ENCODE data around the gene BARHL2. TPM values are rescaled to one million over a fixed set of nuclear protein-coding genes. Genes with fewer than 3 reads are reported as not detected.

BARHL2 gene
- total and polyA plus RNA-seq, 4 donors: not detected

DNA sequence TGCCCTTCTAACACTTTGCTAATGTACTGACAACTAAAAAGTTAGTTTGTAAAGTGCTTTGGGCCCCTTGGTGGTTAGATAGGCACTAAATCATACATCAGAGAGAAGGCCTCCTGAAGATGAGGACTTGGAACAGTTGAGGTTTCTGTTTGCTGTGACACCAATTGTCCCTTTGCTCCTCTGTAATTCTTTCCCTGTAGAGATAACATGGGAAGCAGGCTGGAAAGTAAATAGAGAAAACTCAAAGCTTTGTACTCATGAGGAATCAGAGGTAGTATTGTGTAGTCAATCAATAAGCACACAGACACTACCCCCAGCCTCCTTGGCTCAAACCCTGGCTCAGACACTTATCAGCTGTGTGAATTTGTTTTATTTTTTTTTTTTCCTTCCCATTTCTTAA, 31.6 kb upstream of the BARHL2 start:
- no peak overlapping the region for H3K4me3 ChIP-seq
- no peak overlapping the region for H3K9ac ChIP-seq (ENCODE audit: insufficient read depth in 1 of 2, low read length in 2 of 2)
- ATAC-seq (ENCODE audit: insufficient read depth, low FRiP score): no peak
- H3K9me3 ChIP-seq (ENCODE audit: control insufficient read depth in 4 of 4, insufficient read depth in 3 of 4, low read length in 3 of 4): peaks cover 0 to 2% (median 0%) of the 10 kb centered on the region in 4 donors
- no peaks in the 10 kb centered on the region for H3K4me1 ChIP-seq (ENCODE audit: control insufficient read depth in 5 of 5, insufficient read depth in 5 of 5, low read length in 5 of 5)
- H3K27me3 ChIP-seq (ENCODE audit: control insufficient read depth in 3 of 3, insufficient read depth in 3 of 3, low read length in 2 of 3): peaks cover 0 to 20% (median 9%) of the 10 kb centered on the region in 3 donors
- no peak for DNase-seq
- TF ChIP-seq, protein P1, sequence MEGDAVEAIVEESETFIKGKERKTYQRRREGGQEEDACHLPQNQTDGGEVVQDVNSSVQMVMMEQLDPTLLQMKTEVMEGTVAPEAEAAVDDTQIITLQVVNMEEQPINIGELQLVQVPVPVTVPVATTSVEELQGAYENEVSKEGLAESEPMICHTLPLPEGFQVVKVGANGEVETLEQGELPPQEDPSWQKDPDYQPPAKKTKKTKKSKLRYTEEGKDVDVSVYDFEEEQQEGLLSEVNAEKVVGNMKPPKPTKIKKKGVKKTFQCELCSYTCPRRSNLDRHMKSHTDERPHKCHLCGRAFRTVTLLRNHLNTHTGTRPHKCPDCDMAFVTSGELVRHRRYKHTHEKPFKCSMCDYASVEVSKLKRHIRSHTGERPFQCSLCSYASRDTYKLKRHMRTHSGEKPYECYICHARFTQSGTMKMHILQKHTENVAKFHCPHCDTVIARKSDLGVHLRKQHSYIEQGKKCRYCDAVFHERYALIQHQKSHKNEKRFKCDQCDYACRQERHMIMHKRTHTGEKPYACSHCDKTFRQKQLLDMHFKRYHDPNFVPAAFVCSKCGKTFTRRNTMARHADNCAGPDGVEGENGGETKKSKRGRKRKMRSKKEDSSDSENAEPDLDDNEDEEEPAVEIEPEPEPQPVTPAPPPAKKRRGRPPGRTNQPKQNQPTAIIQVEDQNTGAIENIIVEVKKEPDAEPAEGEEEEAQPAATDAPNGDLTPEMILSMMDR (IDR thresholded peaks at IDR 0.05; ENCODE audit: control extremely low read depth, extremely low read depth): no peak
- no peaks in the 10 kb centered on the region for H3K36me3 ChIP-seq (ENCODE audit: control insufficient read depth in 4 of 4, insufficient read depth in 4 of 4, low read length in 4 of 4)
- no peak overlapping the region for H3K27ac ChIP-seq (ENCODE audit: low read depth in 1 of 2, low read length in 1 of 2)

DNA sequence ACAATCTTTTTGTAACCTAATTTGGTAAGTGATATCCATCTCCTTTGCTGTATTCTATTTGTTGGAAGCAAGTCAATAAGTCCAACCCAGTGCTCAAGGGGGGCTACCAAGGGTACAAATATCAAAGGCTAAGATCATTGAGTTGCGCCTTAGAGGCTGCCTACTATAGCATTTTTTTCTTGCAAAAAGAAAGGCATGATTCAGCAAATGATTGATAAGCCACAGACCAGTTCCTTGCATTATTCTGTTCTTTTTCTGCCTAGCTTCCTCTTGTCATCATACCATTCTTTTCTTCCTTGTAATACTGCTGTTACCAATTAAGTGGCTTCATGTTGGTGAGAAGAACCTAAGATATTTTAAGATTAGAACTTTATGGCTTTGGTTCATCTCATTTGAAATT, 29.8 kb upstream of the BARHL2 start:
- Histone ChIP-seq H3K27ac (ENCODE audit: low read depth in 1 of 2, low read length in 1 of 2) (no peak overlapping the region), H3K4me1 (ENCODE audit: control insufficient read depth in 5 of 5, insufficient read depth in 5 of 5, low read length in 5 of 5) (no peaks in the 10 kb centered on the region), H3K4me3 (no peak overlapping the region), H3K36me3 (ENCODE audit: control insufficient read depth in 4 of 4, insufficient read depth in 4 of 4, low read length in 4 of 4) (no peaks in the 10 kb centered on the region), H3K27me3 (ENCODE audit: control insufficient read depth in 3 of 3, insufficient read depth in 3 of 3, low read length in 2 of 3) (peaks cover 0 to 21% (median 9%) of the 10 kb centered on the region in 3 donors), H3K9me3 (ENCODE audit: control insufficient read depth in 4 of 4, insufficient read depth in 3 of 4, low read length in 3 of 4) (peaks cover 0 to 2% (median 0%) of the 10 kb centered on the region in 4 donors), H3K9ac (ENCODE audit: insufficient read depth in 1 of 2, low read length in 2 of 2) (no peak overlapping the region)
- WGBS, 2 donors: 85 to 88% methylated on average over 1 of the region's 1 CpG
- ATAC-seq (ENCODE audit: insufficient read depth, low FRiP score) (no peak), DNase-seq (no peak)
- TF ChIP-seq, protein P1 (IDR thresholded peaks at IDR 0.05; ENCODE audit: control extremely low read depth, extremely low read depth): no peak

DNA sequence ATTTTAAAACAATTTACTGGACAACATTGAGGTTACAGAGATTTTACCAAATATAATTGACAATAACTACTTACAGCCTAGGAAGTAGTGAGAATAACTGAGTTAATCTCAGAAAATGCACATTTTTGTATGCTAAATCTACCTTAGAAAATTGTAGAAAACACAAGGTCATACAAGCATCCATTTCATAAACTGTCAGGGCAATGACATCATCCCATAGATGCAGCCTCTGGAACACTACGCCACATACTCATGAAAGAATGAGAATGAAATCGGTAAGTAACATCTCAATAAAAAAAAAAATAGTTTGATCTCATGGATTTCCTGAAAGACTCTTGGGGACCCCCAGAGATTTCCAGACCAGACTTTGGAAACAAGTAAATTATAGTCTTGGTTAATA, 28.9 kb upstream of the BARHL2 start:
- TF ChIP-seq, protein P1 (IDR thresholded peaks at IDR 0.05; ENCODE audit: control extremely low read depth, extremely low read depth): no peak
- H3K9ac ChIP-seq (ENCODE audit: insufficient read depth in 1 of 2, low read length in 2 of 2): no peak overlapping the region
- WGBS, 2 donors: 94 to 98% methylated on average over 2 of the region's 2 CpGs

DNA sequence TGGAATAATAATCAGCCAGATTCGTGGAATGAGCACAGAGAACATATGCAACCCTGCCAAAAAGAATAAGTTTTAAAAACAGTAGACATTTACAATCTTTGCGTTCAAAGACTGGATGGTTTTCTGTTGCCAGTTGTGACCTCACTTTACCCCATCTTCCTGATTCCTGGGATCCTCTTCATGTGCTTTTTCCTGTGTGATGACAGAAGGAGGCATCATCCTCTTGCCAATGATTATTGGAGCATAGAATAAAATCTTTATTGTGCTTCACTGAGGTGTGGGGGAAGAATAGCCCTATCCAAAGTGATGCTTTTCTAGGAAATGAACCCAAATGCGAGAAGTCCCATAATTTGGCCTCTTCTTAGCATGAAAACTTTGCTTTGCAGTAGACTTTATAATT, 15.0 kb upstream of the BARHL2 start:
- Histone ChIP-seq H3K4me1 (ENCODE audit: control insufficient read depth in 5 of 5, insufficient read depth in 5 of 5, low read length in 5 of 5) (peaks cover 0 to 10% (median 5%) of the 10 kb centered on the region in 5 donors), H3K36me3 (ENCODE audit: control insufficient read depth in 4 of 4, insufficient read depth in 4 of 4, low read length in 4 of 4) (no peaks in the 10 kb centered on the region), H3K27ac (ENCODE audit: low read depth in 1 of 2, low read length in 1 of 2) (no peak overlapping the region), H3K9me3 (ENCODE audit: control insufficient read depth in 4 of 4, insufficient read depth in 3 of 4, low read length in 3 of 4) (peaks cover 0 to 7% (median 0%) of the 10 kb centered on the region in 4 donors), H3K4me3 (no peak overlapping the region), H3K27me3 (ENCODE audit: control insufficient read depth in 3 of 3, insufficient read depth in 3 of 3, low read length in 2 of 3) (peaks cover 22 to 91% (median 90%) of the 10 kb centered on the region in 3 donors), H3K9ac (ENCODE audit: insufficient read depth in 1 of 2, low read length in 2 of 2) (no peak overlapping the region)
- DNase-seq (no peak), ATAC-seq (ENCODE audit: insufficient read depth, low FRiP score) (no peak)
- WGBS, 2 donors: 42 to 43% methylated on average over 3 of the region's 3 CpGs
- TF ChIP-seq, protein P1 (IDR thresholded peaks at IDR 0.05; ENCODE audit: control extremely low read depth, extremely low read depth): no peak

More for the DNA sequence above, 28.9 kb upstream of the BARHL2 start:
- H3K4me3 ChIP-seq: no peak overlapping the region
- H3K36me3 ChIP-seq (ENCODE audit: control insufficient read depth in 4 of 4, insufficient read depth in 4 of 4, low read length in 4 of 4): no peaks in the 10 kb centered on the region
- DNase-seq (no peak), ATAC-seq (ENCODE audit: insufficient read depth, low FRiP score) (no peak)
- H3K4me1 ChIP-seq (ENCODE audit: control insufficient read depth in 5 of 5, insufficient read depth in 5 of 5, low read length in 5 of 5): no peaks in the 10 kb centered on the region
- no peak overlapping the region for H3K27ac ChIP-seq (ENCODE audit: low read depth in 1 of 2, low read length in 1 of 2)
- peaks cover 0 to 25% (median 9%) of the 10 kb centered on the region in 3 donors for H3K27me3 ChIP-seq (ENCODE audit: control insufficient read depth in 3 of 3, insufficient read depth in 3 of 3, low read length in 2 of 3)
- peaks cover 0 to 2% (median 0%) of the 10 kb centered on the region in 4 donors for H3K9me3 ChIP-seq (ENCODE audit: control insufficient read depth in 4 of 4, insufficient read depth in 3 of 4, low read length in 3 of 4)
